Kidney tubule cell (primary cell): Measurements from ENCODE around the gene SEZ6L.

Source experiments
- DNase-seq: peaks from one replicate; pipeline ENCODE4 v3.0.0-alpha.2; 2018; ENCODE audit warnings: low spot score

The SEZ6L gene

GRCh38 chr22:26182723-26183122 lies 13.5 kb downstream of the SEZ6L start:
- DNase-seq, result no peak

GRCh38 chr22:26185190-26185589 lies 15.9 kb downstream of the SEZ6L start:
- DNase-seq, result no peak

- no peak for DNase-seq
These were observed 19.1 kb downstream of the SEZ6L start for GRCh38 chr22:26188341-26188740.

GRCh38 chr22:26194313-26194712 lies 25.1 kb downstream of the SEZ6L start:
- no peak for DNase-seq

- DNase-seq, result no peak
These were observed 25.6 kb downstream of the SEZ6L start for GRCh38 chr22:26194877-26195276.

- no peak for DNase-seq
These were observed 27.4 kb downstream of the SEZ6L start for GRCh38 chr22:26196657-26197056.

- no peak for DNase-seq
These were observed 28.2 kb downstream of the SEZ6L start for GRCh38 chr22:26197425-26197824.

GRCh38 chr22:26199665-26200064 lies 30.4 kb downstream of the SEZ6L start:
- no peak for DNase-seq

- DNase-seq, result no peak
These were observed 33.1 kb downstream of the SEZ6L start for GRCh38 chr22:26202280-26202924.

- DNase-seq, result no peak
These were observed 36.2 kb downstream of the SEZ6L start for GRCh38 chr22:26205494-26205893.

GRCh38 chr22:26210334-26210733 lies 41.1 kb downstream of the SEZ6L start:
- no peak for DNase-seq

GRCh38 chr22:26213826-26214225 lies 44.6 kb downstream of the SEZ6L start:
- no peak for DNase-seq

- DNase-seq, result no peak
These were observed 45.2 kb downstream of the SEZ6L start for GRCh38 chr22:26214466-26214865.

- peak; percentile 3 for DNase-seq
These were observed 46.5 kb downstream of the SEZ6L start for GRCh38 chr22:26215736-26216135.

- DNase-seq, result no peak
These were observed 55.9 kb downstream of the SEZ6L start for GRCh38 chr22:26225207-26225606.

- no peak for DNase-seq
These were observed 57.5 kb downstream of the SEZ6L start for GRCh38 chr22:26226538-26227297.

- DNase-seq, result no peak
These were observed 60.6 kb downstream of the SEZ6L start for GRCh38 chr22:26229910-26230309.

- no peak for DNase-seq
These were observed 65.0 kb downstream of the SEZ6L start for GRCh38 chr22:26234296-26234695.

GRCh38 chr22:26235792-26236487 lies 66.7 kb downstream of the SEZ6L start:
- DNase-seq, result no peak

- no peak for DNase-seq
These were observed 67.7 kb downstream of the SEZ6L start for GRCh38 chr22:26236991-26237390.

- no peak for DNase-seq
These were observed 69.3 kb downstream of the SEZ6L start for GRCh38 chr22:26238596-26238995.

- DNase-seq, result no peak
These were observed 70.3 kb downstream of the SEZ6L start for GRCh38 chr22:26239581-26239980.

GRCh38 chr22:26241361-26241760 lies 72.1 kb downstream of the SEZ6L start:
- no peak for DNase-seq
